ENCODE data around the gene CD14.
"Not testable (repeated sequence)": the region's sequence is repeated elsewhere in the genome, so short reads cannot be mapped to it uniquely, and the experiment has no call there.

CD14 gene
- total RNA-seq = 0.31 to 0.77 reads per million in 2 donors

DNA sequence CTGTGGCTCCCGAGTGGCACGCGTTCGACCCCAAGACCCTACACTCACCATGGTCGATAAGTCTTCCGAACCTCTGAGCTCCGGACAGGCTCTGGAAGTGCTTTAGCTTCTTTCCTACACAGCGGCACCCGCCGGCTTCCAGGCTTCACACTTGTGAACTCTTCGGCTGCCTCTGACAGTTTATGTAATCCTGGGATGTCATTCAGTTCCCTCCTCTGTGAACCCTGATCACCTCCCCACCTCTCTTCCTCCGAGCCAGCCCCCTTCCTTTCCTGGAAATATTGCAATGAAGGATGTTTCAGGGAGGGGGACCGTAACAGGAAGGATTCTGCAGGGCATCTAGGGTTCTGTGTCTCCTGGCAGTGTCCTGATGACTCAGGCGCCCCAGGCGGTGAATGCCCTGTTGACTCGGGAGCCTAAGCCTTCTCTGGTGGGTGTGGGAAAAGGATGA lies at the start of gene CD14:
Gene CD14 (minus strand): TSS at position 155 of the 451 bp plus-strand sequence. CDS start 104 bp downstream, at position 51.
- DNase-seq = no peak

DNA sequence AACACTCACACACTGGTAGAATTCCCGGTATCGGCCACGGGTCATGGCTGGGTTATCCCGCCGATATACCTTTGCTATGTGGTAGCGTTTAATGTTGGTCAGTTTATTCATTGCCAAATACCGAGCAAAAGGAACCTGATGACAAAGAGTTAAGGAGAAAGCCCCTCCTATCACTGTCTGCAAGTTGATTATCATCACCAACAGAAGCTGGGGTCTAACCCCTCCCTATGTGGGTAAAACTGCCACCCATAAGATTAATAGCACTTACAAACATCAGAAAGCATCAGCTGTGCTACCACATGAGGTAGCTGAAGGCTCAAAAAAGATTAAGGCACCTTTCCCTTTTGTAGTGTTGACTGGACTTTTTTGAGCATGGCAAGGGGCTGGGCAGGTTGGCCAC lies 46.0 kb upstream of the CD14 start:
- no peak for DNase-seq

GRCh38 chr5:140677947-140678346 lies 45.0 kb upstream of the CD14 start:
- no peak for DNase-seq

DNA sequence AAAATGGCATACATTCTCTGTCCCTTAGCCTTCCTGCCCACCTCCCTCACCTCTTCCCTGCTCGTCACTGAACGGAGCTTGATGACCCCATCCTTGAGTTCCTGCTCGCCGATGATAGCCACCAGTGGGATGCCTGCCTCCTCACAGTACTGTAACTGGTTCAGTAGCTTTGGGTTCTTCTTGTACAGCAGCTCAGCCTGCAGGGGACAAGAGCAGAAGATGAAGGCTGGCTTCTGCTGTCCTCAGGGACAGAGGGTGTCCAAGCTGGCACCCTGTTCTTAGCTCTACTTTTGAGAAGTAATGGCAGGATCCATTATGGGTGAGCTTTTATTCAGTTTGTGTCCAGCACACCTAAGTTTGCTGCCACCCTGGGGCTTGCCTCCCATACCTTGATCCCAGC lies 41.7 kb upstream of the CD14 start:
- no peak for DNase-seq

DNA sequence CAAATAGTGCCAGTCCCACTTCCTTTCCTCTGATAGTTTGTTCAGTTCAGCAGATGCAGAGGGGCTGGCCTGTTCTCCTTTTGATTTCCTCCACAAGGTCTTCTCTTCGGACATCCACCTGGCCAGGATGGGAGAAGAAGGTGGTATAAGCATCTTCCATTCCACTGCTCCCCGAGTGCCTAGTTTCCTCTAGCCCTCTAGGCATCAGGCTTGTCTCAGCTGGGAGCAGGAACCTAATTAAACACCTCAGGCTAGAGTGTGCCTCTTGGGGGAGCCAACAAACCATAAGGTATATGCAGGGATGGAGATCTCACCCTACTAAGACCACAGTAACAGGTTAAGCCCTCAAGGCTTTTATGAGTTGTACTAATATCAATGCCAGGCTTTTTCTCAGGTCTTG lies 41.2 kb upstream of the CD14 start:
- DNase-seq = no peak

DNA sequence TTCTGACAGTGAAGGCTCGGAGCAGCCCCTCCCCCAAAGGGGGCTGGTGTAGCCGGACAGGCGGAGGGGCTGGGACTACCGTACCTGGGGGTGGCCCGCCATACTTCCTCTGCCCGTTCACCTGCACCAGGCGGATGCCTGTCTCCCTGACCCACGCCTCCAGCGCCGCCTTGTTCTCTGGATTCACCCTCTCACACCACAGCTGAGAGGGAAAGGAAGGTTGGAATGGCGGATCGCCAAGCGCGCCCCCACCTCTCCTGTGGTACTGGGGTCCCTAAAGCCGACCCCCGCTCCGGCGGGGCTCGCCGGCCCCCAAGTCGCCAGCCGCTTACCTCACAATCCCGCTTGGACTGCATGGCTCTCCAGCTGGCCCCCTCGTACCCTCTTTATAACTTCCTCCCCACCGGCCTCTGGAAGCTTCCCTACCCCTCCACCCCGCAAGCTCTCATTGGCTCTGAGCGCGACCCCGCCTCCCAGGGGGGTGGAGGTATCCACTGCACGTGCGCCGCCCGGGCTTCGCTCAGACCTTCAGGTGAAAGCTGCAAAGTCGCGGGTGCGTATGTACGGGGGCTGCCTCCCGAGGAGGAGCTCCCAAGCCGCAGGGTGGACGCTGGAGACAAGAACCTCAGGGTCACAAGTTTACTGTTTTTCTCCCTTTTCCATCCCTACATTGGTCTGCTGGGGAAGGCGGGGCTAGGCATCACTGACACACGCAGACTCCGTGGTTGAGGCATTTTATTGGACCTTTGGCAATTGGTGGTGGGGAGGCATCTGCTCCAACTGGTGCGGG lies 40.4 kb upstream of the CD14 start, which contains the start of gene DND1:
Gene DND1 (minus strand): TSS at position 390 of the 790 bp plus-strand sequence. CDS start 34 bp downstream, at position 356.
- DNase-seq = no peak

- peak; percentile 14 for DNase-seq
Measured at GRCh38 chr5:140672455-140673186, 39.6 kb upstream of the CD14 start.

GRCh38 chr5:140671472-140672125 lies 38.6 kb upstream of the CD14 start:
- no peak for DNase-seq

GRCh38 chr5:140671035-140671434 lies 38.1 kb upstream of the CD14 start:
- DNase-seq = not testable (repeated sequence)

DNA sequence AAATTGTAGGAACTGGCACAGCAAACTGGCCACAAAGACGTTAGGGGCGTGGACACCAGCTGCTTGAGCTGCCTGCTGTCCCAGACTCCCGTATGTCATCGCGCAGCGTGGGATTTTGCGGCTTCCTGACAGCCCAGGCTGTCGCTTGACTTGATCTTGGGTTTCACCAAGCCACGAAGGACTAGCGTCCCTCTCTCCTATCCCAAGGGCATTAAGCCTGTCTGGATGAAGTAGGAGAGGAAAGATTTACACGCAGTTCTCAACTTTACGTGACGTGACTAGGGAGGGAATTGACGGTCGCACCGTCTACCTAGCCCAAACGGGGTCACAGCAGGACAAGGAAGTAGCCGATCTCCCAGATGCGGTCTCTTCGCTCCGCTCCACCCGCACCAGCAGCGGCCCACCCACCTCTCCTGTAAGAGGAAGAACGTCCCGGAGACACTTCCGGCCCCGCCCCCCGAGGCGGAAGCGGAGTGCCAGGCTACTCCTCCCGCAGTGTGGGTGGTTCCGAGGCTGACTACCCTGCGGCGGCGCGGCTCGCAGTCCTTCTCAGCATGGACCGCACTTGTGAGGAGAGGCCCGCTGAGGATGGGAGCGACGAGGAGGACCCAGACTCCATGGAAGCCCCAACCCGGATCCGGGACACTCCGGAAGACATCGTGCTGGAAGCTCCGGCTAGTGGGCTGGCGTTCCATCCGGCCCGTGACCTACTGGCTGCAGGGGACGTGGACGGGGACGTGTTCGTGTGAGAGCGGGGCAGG lies 31.6 kb upstream of the CD14 start, which contains the start of gene WDR55:
Gene WDR55 (plus strand): TSS at position 546 of the 761 bp plus-strand sequence. CDS start 9 bp downstream, at position 555.
- peak; percentile 95 for DNase-seq

DNA sequence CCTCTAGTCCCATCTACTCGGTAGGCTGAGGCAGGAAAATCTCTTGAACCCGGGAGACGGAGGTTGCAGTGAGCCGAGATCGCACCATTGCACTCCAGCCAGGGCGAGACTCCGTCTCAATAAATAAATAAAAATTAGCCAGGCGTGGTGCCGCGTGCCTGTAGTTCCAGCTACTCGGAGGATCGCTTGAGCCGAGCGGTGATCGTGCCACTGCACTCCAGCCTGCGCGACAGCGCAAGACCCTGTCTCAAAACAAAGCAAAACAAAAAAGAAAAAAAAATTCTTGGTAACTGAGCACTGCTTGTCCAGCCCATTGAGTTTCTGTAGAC lies 31.0 kb upstream of the CD14 start:
- DNase-seq = no peak

DNA sequence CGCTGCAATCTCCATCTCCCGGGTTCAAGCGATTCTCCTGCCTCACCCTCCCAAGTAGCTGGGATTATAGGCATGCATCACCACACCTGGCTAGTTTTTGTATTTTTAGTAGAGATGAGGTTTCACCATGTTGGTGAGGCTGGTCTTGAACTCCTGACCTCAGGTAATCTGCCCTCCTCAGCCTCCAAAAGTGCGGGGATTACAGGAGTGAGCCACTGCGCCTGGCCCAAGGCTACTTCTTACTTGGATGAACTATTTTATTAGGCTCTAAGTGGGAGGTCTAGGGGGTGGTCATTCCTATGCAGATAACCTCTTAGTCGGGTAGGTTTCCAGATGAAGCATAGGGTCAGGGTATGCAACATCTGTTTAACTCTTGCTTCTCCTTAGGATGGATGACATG lies 27.4 kb upstream of the CD14 start:
- not testable (repeated sequence) for DNase-seq

DNA sequence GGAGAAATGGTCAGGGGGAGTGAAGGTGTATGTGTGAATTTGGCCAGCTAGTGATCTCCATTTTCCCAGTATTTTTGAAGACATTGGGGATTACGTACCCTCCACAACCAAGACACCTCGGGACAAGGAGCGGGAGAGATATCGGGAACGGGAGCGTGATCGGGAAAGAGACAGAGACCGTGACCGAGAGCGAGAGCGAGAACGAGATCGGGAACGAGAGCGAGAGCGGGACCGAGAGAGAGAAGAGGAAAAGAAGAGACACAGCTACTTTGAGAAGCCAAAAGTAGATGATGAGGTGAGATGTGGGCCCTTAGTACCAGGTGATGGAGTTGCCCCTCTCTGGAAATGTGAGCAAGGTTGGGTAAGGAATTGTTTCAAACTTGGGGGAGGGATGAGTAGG lies 25.9 kb upstream of the CD14 start:
- no peak for DNase-seq

DNA sequence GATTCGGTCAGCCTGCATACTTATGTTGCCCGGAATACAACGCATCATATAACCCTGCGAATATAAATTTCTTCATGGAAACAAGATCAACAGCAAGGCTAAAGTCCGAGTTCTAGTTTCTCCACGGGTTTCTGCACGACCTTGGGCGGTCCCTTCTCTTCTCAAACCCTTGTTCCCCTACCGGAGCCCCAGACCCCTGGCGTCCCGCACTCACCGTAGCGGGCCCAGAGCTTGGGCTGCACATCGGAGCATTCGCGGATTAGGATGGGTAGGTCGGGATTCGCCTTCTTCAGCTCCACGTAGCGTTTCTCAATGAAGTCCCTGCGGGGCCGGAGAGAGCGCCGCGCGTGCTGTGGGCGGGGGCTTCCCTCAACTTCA lies 14.1 kb upstream of the CD14 start:
- no peak for DNase-seq

DNA sequence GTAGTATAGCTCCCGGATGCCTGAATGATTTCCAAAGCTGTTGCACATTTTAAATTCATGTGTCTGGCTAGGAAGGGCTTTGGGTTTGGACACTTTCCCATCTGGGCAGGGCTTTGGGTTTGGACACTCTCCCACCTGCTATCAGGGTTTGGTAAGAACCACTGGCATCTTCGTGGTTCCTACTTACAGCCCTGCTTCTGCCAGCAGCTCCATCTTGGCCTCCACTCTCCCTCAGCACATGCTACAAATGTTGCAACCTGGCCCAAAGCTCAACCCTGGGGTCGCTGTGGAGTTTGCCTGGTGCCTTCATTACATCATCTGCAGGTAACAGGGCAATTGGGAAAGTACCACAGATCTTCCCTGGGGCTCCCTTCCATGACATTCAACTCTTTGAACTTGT lies 9.7 kb upstream of the CD14 start:
- DNase-seq = no peak

DNA sequence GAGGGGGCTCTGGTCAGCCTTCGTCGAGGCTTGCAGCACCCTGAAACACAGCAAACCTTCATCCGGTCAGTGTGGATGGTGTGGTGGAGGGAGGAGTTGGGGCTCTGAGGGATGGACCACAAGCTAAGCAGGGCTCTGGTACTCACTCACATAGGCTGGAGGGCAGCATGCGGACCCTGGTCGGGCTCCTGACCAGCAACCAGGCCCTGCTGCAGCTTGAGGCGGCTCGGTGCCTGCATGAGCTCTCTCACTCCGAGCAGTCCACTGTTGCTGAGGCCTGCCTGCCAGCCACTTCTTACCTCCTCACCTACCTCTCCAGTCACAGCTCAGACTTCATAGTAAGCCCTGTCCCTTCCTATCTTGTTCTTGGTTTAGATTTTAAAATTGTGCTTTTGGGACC lies 8.7 kb upstream of the CD14 start:
- no peak for DNase-seq

DNA sequence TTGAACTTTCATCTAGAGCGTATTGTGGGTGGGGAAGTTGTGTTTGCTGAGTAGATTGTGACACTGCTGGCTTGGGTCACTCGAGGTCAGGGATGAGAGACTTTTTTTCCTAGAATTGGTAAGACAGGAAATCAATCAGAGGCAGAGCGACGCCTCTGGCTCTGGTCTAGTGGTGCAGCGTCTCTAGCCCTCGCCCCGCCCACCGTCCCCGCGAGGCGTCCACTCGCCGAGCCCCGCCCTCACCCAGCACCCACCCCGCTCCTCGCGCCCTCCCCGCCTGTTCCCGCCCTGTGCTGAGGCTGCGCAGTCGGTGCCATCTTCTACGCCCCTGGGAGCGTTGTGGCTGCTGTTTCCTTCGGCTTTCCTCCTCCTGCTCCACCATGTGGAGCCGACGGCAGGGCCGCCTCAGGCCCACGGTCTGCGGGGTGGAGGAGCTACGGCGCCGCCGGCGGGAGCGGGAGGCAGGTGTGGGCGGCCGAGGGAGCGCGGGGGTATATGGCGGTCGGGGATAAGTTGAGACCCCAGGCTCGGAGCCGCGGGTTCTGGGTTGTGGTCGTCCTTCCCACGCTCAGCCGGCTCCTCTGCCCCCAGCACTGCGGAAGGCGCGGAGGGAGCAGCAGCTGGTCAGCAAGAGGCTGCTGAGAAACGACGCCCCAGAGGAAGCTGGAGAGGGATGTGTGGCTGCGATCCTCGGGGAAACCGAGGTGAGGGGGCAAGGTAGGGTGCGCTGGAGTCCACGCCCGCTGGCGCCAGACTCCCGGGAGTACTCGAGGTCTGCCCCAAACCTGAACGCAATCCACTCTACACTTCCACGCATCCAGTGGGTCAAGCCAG lies 6.4 kb upstream of the CD14 start, which contains the start of gene TMCO6:
Gene TMCO6 (plus strand): TSS at position 304 of the 834 bp plus-strand sequence. CDS start 77 bp downstream, at position 381.
- DNase-seq = peak; percentile 94

GRCh38 chr5:140638898-140639147 lies 5.8 kb upstream of the CD14 start:
- DNase-seq = not testable (repeated sequence)

DNA sequence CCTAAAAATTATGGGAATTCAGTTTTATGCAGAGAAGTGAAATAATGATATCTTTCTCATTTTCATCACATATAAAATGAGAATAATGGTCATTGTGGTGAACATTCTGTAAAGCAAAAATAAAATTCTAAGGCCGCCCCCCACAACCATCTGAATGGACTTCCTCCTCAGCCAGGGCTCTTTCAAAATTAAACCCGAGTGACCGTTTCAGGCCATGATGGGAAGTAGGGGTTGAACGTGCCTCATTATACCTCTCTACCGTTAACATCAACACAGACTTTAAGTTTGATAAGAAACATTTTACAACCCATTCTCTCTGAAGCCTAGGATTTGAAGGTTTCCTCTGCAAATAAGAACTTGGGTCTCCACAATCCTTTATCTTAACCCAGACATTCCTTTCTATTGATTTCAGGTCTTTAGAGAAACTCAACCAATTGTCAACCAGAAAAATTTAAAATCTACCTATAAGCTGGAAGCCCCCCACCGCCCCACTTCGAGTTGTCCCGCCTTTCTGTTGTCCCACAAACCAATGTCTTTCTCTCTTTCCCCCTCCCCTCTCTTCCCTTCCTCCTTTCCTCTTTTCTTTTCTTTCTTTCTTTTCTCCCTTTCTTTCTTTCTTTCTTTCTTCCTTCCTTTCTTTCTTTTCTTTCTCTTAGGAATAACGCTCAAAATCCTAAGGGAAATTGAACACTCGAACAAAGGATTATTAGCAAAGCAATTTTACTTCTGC lies 4.6 kb upstream of the CD14 start:
- no peak for DNase-seq

DNA sequence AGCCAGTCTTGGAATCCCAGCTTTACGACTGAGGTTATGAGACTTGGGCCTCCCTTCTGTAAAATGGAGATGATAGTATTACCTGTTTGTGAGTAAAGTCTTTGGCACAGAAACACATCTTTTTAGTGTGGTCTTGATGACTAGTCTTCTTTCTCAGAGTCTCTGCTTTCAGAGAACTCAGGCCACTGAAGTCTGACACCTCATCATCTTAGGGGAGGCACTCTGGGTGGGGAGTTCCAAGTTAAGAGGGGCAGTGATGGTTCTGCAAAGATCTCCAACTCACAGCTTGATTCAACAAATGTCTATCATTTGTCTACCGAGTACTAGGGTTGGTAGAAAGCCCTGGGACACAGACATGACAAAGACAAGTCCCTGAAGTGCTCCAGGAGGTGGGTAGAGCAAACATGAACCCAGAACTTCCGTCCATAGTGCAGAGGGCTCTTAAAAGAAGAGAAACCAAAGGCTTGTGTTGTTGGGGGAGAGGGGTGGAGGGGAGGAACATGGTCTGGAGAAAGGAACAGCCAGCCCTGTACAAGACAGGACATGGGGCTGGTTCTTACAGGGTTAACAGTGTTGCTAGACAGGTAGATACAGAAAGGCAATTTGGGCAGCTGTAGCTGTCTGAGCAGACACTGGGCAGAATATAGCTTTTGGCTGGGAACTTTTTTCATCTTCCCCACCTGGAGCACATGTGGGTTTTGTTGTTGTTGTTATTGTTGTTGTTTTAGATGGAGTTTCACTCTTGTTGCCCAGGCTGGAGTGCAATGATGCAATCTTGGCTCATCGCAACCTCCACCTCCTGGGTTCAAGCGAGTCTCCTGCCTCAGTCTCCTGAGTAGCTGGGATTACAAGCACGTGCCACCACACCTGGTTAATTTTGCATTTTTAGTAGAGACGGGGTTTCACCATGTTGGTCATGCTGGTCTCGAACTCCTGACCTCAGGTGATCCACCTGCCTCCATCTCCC lies 2.6 kb upstream of the CD14 start:
- no peak for DNase-seq
